NCI-H2171 (cell line): Measurements from ENCODE around the gene LAMA4.

Experiments used
- DNase-seq: peaks from one replicate; lab custom pipeline; 2025; lab: John Stamatoyannopoulos, UW

The LAMA4 gene

DNA sequence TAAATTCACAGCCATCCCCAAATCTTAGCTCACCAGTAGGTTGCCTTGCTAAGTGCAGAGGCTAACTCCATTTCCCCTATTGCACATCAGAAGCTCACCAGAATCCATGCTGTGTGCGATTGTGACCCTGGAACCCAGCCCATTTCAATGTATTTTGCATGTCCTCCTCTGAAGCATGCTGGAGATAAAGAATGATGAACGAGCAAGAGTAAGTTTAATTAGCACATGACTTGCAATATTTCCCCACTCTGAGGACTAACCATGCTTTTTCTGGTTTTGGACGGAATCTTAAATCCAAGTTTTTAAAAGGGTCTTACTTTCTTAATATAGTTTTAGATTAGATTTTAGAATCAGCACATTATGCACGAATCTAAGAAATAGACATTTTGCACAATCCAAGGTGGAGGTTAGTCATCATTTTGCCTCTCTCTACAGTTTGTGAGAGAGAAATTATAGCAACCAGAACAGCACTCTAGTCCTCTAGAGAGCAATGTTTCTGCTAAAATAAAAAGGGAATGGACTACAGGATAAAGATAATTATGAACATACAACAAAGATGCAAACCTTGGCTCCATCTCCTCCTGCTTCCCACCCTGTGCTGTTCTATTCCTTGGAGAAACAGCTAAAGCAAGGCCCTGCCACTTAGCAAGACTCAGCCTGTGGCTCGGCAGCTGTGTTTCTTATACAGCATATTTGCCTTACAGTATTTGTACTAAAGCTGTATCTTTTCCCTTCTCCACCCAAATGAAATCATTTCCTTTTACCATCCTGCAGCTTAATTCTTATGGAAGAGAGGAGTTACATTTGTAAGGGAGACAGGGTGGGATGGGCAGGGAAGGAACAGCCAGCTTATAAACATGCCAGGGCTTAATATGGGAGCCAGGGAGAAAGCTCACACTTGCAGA is 24.9 kb upstream of the LAMA4 start:
- no peak for DNase-seq

DNA sequence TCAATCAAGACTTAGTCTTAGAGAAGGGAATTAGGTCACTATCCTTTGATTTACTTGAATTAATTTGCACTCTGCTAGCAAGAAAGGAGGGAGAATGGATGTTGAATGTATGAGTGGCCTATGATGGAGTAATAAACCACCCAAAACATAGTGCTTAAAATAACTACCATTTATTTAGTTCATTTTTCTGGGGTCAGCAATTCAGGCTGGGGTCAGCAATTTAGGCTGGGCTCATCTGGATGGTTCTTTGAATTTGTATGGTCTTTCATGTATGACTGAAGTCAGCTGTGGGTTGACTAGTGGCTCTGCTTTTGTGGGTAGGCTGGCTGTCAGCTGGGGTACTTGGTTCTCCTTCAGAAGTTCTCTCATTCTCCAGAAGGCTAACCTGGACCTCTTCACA is 21.0 kb upstream of the LAMA4 start:
- no peak for DNase-seq

DNA sequence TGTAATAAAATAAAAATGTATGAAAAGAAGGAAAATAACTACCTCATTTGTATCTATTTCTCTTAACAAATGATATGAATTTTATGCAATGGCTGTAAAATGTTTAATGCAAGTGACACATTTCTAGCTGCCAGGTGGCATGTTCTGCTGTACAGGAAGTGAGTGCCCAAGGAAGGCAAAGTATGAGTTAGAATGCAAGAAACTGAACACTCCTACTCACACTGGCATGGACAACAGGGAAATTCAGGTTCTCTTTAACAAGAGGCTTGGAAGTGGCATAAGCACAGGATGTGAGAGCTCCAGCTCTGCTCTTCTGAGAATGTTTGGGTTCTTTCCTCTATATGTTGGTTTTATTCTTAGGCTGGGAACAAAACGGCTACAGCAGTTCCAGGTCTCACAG is 20.4 kb upstream of the LAMA4 start:
- DNase-seq, result no peak

DNA sequence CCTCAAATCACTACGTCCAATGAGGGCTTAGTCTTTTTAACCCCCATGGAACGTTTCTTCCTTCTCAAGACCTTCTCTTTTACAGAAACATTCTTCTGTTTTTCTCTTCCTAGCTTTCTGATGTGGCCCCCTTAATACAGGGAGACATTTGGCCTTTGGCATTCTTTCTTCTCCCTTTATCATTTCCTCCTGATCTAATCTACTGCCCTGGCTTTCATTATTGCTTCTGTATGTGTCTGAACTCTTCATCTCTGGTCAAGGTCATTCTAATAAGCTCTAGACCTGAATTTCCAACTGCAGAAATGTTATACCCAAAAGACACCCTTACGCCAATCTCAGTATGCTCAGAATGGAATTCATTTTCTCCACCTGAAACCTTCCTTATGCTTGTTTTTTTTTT is 18.4 kb upstream of the LAMA4 start:
- no peak for DNase-seq

DNA sequence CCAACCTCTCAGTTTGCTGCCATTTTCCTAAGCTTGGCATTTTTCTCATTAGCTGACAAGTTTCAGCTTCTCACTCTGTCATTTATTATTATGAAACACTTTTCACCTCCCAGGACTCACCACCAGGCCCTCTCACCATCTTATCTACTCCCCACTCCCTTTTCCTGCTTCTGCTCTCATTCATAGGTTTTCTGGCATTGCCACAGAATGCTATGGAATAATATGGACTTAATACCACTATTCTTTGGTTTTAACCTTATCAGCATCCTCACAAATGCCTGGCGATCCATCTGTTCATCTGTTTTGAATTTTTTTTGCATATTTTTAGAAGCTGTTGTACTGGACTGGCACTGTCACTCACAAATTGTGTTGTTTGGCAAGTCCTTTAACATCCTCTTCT is 16.4 kb upstream of the LAMA4 start:
- DNase-seq, result no peak

DNA sequence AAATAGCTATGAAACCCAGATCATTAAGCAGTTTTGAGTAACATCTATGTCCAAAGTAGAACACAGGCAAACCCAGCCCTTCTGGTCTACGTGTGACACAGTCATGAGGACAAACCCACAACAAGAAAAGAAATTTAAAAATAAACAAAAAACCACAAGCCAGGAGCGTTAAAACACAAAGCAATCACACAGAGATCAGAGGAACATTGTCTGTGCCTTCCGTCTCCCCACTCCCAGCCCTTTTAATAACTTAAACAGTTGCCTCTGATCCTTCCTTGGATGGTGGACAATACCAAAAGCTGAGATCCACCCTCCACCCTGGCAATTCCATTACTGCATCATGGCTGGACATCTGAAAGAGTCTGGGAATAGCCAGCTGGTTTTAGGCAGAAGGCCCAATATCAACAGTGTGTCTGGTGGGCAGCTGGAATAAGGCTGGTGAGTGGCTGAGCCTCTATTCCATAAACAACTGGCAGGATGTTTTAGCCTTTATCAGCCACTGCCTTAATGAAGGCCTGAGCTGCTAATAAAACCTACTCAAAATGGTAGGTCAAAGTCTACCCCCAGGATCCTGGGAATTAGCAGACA is 15.7 kb upstream of the LAMA4 start:
- no peak for DNase-seq

DNA sequence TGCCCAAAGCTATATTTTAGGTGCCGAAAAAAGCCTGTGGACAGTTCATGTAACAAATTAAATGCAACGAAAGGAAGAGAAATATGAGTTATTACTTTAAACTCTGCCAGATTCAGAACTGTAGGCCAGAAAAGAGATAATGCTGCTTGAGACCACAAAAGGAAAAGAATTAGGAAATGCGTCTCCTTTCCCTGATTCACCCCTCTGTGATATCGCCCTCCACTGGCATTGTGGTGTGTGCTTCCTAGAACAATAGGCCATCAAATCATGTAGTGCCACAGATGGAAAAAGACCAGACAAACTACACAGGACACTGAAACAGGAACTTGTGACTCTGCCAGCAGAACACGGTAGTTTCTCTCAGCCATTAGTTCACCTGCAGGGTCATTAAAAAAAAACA is 14.7 kb upstream of the LAMA4 start:
- DNase-seq, result no peak

DNA sequence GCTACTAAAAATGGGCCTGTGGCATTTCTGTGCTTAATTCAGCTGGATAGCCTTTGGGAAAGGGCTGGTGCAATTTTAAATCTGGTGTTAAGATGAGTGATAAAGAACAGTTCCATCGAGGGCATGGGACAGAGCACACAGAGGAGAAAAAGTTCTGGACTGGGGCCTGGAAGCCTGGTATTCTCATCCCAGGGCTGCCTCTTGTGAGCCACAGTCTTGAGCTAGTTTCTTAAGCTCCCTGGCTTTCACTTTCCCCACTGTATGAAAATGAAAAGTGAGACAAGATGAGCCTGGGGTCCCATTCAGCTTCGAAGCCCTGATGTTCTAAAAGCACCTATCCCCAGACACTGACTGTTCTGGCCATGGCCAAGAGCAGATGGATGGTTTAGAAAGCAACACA is 14.3 kb upstream of the LAMA4 start:
- no peak for DNase-seq

DNA sequence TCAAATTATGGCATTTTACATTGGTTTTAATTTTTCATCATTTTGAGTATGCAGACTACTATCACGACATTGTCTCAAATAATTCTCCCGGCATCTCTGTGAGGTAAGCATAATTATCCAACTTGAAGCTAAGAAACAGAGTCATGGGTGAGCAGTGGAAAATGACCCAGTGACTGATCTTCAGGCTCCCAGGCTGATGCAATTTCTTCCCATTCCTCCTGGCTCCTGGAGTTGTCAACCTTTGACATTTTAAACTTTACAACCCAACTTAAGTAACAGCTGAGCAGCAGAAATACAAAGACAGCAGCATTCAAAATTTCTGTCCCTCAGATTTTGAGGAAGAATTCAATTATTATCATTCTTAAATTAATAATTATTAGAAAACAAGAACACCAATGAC is 13.7 kb upstream of the LAMA4 start:
- no peak for DNase-seq

DNA sequence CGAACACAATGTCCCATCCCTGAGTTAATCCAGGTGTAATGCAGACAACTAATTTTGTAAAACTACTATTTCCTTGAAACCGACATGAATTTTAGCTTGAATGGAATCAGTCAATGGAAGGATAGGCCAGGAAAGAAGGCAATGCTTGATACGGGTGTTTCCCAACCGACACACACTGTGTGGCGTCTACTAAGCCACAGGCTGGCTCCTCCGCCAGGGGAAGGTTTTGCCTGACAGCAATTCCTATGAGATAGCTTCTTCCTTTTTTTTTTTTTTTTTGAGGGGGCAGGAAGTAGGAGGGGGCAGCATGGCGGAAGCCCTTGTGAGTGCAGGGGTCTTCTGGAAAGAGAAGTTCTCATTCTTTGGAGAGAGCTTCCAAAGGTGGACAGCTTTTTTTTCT is 12.0 kb upstream of the LAMA4 start:
- DNase-seq, result no peak

DNA sequence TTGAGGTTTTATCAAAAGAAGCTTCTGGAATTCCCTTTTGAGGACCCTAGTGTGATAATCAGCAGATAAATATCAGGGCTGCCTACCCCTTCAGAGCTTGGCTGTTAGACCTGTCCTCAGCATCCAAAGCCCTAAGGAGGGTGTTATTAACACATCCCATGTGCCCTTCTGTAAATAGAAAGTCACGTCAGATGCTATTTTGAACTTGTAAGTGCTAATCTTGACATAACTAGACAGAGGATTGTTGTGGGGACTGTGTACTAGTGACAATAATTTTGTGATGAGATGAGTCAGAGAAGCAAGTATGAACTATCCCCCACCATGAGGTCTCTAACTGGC is 4.9 kb upstream of the LAMA4 start:
- DNase-seq, result no peak

DNA sequence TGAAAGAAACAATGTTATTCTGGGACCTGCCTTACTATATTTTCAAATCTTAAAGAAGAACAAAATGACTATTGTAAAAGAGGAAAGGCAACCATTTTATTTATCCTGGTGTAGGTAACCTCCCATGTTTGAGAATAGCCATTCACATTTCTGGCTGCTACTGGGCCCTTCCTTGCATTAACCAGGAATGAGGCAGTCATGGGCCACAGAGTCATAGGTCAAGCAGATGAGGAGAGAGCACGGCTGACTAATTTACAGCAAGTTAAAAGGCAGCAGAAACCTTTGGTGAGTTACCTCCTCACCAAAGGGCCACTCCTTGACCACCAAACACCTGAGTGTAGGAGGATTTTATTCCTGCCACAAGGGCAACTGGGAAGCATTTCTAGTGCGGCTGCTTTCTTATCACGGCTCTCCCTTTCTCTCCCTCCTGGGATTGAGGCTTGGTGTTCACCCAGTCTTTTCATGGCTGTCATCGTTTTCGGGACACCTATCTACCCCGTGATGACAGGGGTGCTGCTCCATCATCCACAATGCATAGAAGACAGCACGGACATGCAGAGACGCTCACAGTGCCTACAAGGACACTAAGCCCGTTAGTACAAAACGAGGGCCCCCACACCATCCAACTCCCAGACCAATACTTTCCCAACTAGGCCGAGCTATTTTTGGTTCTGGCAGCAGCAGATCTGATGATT is 4.4 kb upstream of the LAMA4 start:
- DNase-seq, result no peak

DNA sequence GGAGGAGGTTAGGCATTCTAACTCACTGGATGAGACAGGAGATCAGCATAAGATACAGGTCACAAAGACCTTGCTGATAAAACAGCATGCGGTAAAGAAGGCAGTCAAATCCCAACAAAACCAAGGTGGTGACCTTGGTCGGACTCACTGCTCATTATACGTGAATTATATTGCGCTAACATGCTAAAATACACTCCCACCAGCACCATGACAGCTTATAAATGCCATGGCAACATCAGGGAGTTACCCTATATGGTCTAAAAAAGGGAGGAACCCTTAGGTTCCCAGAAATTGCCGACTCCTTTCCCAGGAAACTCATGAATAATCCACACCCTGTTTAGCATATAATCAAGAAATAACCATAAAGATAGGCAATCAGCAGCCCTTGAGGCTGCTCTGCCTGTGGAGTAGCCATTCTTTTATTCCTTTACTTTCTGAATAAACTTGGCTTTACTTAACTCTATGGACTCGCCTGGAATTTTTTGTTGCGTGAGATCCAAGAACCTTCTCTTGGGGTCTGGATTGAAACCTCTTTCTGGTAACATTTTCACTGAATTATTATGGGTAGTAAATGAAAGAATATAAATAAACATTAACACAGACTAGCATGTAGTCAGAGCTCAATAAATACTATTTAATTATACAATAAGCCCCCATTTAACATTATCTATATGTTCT is 3.0 kb upstream of the LAMA4 start:
- no peak for DNase-seq

DNA sequence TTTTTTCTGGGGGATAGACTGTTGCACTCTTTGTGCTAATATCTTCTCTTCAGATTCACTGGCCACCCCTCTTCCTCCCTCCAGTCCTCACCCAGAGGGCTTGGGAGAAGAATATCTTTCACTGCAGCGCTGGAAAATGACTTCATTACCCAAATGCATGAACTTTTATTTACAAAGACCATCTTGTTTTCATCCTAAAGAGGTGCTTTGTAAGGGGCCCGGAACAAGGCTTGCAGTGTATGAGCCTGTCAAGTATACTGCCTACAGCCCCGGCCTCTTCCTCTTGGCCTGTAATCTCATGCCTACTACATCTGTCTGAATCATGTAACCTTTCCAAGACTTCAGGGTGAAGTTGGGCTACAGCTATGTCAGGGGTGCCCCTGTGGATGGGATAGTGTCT is 554 bp upstream of the LAMA4 start:
- no peak for DNase-seq

DNA sequence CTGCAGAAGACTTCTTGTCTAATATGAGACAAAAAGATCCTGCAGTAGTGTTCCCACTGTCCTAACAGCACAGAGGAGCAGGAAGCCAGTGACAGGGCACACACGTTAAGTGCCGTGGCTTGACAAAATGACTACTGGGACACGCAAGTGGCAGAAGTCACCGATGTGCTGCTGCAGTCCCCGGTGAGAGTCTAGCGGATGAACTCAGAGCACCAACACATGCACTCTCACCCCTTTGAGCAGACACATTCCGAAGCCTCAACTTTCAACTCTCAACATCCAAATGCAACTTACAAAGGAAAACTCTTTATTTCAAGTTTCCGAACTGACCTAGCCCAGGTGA is 898 bp downstream of the LAMA4 start:
- DNase-seq, result no peak

DNA sequence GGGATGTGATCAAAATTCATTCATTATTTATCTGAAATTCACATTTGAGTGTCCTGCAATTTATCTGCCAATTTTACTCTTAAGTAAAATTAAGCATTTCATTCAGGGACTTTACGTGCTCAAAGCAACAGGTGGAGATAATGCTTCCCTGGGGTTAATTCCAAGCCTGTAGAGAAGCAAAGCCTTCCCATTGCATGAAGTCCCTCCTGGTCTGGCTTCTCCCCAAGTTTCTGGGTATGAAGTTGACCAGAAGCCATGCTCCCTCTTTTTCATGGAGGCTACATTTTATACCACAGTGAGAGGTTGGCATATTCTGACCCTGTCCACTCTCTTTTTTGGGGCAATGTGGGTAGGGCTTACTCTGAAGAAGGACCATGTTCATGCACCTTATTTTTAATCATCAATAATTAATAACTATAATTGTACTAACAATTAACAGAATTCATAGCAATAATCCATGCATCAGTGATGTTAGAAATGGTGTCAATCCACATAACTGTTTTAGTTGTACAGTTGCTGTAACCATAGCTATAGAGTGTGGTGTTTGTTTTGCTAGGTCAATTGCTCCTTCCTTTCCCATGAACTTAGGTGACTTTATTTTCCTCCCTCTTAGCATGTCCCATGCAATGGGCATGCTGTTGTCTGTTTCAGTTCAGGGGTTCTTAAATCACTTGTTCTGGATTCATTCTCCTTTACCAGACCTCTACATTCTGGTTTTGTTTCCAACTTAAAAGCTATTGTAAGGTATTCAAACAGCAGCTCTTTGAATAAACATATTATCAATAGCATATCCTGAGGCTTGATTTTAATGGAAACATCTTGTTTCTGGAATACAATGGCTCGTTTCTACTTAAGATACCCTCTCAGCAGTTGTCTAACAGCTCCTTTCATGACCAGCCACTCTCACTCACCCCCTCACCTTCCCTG is 1.5 kb downstream of the LAMA4 start:
- no peak for DNase-seq

DNA sequence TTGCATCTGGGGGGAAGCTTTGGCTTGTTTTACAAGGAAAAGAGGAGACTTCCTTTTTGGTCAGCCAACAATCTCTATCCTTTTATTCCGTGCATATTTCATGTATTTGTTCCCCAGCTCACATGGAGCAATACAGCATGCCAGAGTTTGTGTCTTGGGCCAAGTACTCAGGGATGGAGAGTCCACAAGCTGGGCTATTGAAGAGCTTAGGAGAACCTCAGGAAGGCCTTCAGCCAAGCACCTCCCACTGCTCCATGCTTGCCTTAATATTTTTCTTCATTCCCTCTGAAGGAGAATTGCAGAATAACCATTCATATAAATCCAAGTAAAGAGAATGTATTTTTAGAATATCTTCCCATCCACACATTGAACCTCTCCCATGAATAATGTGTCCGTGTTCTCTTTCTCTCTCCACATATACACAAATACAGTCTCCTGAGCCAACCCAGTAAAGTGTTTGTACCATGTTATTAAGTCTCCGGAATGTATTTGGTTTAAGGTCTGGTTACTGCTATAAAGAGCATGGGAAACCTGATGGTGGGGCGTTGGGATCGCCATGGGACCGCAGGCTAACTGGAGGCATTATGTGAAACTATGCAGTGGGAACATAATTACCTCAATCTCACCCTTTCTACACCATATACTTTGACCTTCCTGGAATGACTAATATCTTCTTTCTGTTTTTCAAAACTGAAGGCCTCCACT is 3.0 kb downstream of the LAMA4 start:
- no peak for DNase-seq

DNA sequence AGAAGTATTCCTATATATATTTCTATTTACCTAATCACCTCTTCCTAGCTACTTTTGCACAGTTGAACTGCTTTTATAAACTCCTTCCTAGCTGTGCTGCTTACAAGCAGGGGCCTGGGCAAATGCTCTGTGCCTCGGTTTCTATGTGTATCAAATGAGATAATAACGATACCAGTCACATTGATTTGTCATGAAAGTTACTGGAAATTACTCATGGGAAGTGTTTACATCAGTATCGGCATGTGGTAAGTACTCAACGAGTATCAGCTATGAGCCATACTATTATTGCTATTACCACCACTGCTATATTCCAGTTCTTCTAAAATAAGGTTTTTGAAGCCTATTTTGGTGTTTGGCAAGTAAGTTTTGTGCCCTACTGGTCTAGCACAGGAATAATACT is 4.9 kb downstream of the LAMA4 start:
- no peak for DNase-seq

DNA sequence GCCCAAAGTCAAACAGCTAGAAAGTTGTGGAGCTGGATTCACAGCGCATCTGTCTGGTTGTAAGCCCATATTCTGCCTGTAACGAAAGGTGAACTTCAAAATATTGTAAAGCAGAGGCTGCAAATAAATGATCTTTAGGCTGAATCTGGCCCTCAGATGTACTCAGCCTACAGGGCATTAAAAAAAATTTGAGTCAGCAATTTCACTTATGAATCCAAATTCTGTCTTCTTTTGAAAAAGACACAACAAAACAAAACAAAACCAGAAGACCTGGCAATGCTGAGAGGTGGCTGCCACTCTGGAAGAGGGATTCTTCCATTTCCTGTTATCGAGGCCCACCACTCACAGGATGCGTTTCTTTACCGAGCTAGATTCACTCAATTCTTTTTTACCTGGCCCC is 7.1 kb downstream of the LAMA4 start:
- no peak for DNase-seq

DNA sequence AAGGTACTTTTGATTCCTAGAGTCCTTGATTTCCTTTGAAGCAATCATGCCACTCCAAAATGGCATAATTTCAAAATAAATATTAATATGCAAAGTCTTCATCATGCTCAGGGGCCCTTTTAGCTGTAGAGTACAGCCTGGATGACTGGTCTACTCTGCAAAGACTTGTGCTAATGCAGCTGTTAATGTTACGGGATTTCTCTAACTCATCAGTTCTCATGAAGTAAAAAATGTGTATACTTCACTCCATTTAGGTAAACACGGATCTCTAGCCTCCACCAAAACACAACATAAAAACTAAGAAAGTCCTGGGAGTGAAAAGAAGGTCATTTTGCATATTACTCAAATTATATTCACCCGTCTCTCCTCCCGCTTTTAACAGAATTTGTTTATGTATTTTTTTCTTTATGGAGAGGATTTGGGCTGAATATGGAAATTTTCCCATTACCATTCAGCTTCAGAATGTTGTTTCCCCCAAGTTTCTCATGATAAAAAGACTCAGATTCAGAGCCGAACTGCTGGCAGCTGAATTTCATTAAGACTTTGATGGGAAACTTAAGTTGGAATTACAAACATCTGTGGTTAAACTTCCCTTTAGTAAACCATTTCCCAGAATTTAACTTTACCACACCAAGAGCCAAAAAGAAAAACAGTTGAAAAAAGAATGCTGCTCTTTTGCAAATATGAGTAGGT is 8.7 kb downstream of the LAMA4 start:
- no peak for DNase-seq
